Kidney (tissue), 14 donors: ENCODE results near the gene PPP1R12B. TPM values are rescaled to one million over a fixed set of nuclear protein-coding genes. Genes with fewer than 3 reads are reported as not detected.

Experiments used
- DNase-seq, 5 donors: peaks; one replicate each; pipeline ENCODE4 v3.0.0-alpha.2; 2013 to 2020
- FAIRE-seq: peaks from 2 replicates; lab custom pipeline; 2012; peaks lifted over from hg19 to GRCh38; lab: Jason Lieb, UNC
- H3K27ac ChIP-seq, 2 donors: one replicate each; pipeline ENCODE4 v1.7.0; 2013; ENCODE audit warnings: low read depth in 2 of 2, low read length in 2 of 2, inconsistent platforms in 1 of 2
- H3K27me3 ChIP-seq: one replicate; pipeline ENCODE4 v1.7.1; 2013; ENCODE audit warnings: low read length, inconsistent platforms; ENCODE audit not compliant: control insufficient read depth, insufficient read depth
- H3K36me3 ChIP-seq, 3 donors: one replicate each; pipeline versions ENCODE4 v1.7.0 to v1.7.1; 2013; ENCODE audit warnings: low read length in 3 of 3, control low read depth in 1 of 3, inconsistent platforms in 1 of 3; ENCODE audit not compliant: insufficient read depth in 3 of 3, control insufficient read depth in 2 of 3
- H3K4me1 ChIP-seq, 3 donors: one replicate each; pipeline versions ENCODE4 v1.7.0 to v1.7.1; 2013; ENCODE audit warnings: low read length in 3 of 3, inconsistent platforms in 1 of 3, low read depth in 1 of 3; ENCODE audit not compliant: control insufficient read depth in 2 of 3, insufficient read depth in 2 of 3
- H3K4me3 ChIP-seq, 3 donors: one replicate each; pipeline versions ENCODE4 v1.7.0 to v1.8.1; 2013; ENCODE audit warnings: low read length in 3 of 3, control low read depth in 1 of 3, inconsistent platforms in 1 of 3
- H3K9ac ChIP-seq, 3 donors: one replicate each; pipeline versions ENCODE4 v1.7.0 to v1.7.1; 2013; ENCODE audit warnings: low read length in 3 of 3, control low read depth in 1 of 3, inconsistent platforms in 1 of 3
- H3K9me3 ChIP-seq, 3 donors: one replicate each; pipeline versions ENCODE4 v1.7.0 to v1.7.1; 2013; ENCODE audit warnings: low read length in 3 of 3, control low read depth in 1 of 3, inconsistent platforms in 1 of 3; ENCODE audit not compliant: control insufficient read depth in 2 of 3, insufficient read depth in 1 of 3
- CTCF ChIP-seq: IDR thresholded peaks from 3 replicates; pipeline ENCODE4 v1.5.1; 2012; ENCODE audit warnings: mild to moderate bottlenecking, moderate library complexity, borderline replicate concordance; ENCODE audit not compliant: insufficient read depth; ENCODE audit errors: extremely low read depth
- intact Hi-C: fragments of 100-400 bp; cut with DNase I; formaldehyde crosslinking; loops from one replicate; pipeline ENCODE4 v1.11.1; 2022
- polyA plus RNA-seq: library from polyadenylated mRNA; stranded (reverse); fragments of 350-450 nt; fragmentation: Illumina TruSeq; extraction: RNeasy Lipid Tissue Mini Kit (QIAGEN cat#74804); gene quantifications from one replicate; pipeline ENCODE4 v1.2.3, GENCODE V29; 2014; ENCODE audit warnings: low read depth, low replicate concordance; ENCODE audit not compliant: insufficient read depth
- total RNA-seq: library from RNA; stranded (reverse); fragmentation: NEBNext Ultra II Directional; extraction: Animal tissue kit (Norgen Biotek cat#: 25700); gene quantifications from one replicate; pipeline ENCODE4 v1.2.1, GENCODE V29; 2021
- donor health status: control.
- donor health status: control.
- donor health status: control.
- donor health status: control.
- donor health status: control.
- donor health status: DM: yes; HTN: yes; CAD: no.
- donor health status: Normal renal cell carcinoma (clear cell type).

Gene PPP1R12B
- total and polyA plus RNA-seq, 2 donors from 2014 or later, result 5.7 to 40.0 TPM

GRCh38 chr1:202320081-202320405 lies 28.5 kb upstream of the PPP1R12B start:
- no peaks in the 10 kb centered on the region for H3K36me3 ChIP-seq
- no peak overlapping the region for H3K9ac ChIP-seq
- no peak for TF ChIP-seq CTCF
- DNase-seq, result no peak
- no peaks in the 10 kb centered on the region for H3K4me1 ChIP-seq
- intact Hi-C loops, result no loop called here
- FAIRE-seq, result no peak
- no peaks in the 10 kb centered on the region for H3K9me3 ChIP-seq
- H3K27ac ChIP-seq, result no peak overlapping the region
- H3K4me3 ChIP-seq, result no peak overlapping the region
- H3K27me3 ChIP-seq, result no peaks in the 10 kb centered on the region

GRCh38 chr1:202323731-202324130 lies 24.8 kb upstream of the PPP1R12B start:
- no peak for DNase-seq
- Histone ChIP-seq H3K27ac (no peak overlapping the region), H3K9me3 (no peaks in the 10 kb centered on the region), H3K4me3 (no peak overlapping the region), H3K36me3 (no peaks in the 10 kb centered on the region), H3K9ac (no peak overlapping the region), H3K4me1 (no peaks in the 10 kb centered on the region), H3K27me3 (no peaks in the 10 kb centered on the region)
- no peak for TF ChIP-seq CTCF
- intact Hi-C loops, result no loop called here
- FAIRE-seq, result no peak

GRCh38 chr1:202324646-202325045 lies 23.9 kb upstream of the PPP1R12B start:
- H3K9me3 ChIP-seq, result no peaks in the 10 kb centered on the region
- H3K27me3 ChIP-seq, result no peaks in the 10 kb centered on the region
- FAIRE-seq (no peak), DNase-seq (no peak)
- H3K27ac ChIP-seq, result no peak overlapping the region
- intact Hi-C loops, result no loop called here
- no peaks in the 10 kb centered on the region for H3K4me1 ChIP-seq
- no peaks in the 10 kb centered on the region for H3K36me3 ChIP-seq
- TF ChIP-seq CTCF, result no peak
- H3K4me3 ChIP-seq, result no peak overlapping the region
- no peak overlapping the region for H3K9ac ChIP-seq

- no peak overlapping the region for H3K9ac ChIP-seq
- H3K36me3 ChIP-seq, result no peaks in the 10 kb centered on the region
- H3K27me3 ChIP-seq, result no peaks in the 10 kb centered on the region
- H3K9me3 ChIP-seq, result no peaks in the 10 kb centered on the region
- TF ChIP-seq CTCF, result no peak
- no peak overlapping the region for H3K27ac ChIP-seq
- no peak for DNase-seq
- no peak for FAIRE-seq
- H3K4me3 ChIP-seq, result no peak overlapping the region
- intact Hi-C loops, result no loop called here
- no peaks in the 10 kb centered on the region for H3K4me1 ChIP-seq
These were observed 18.6 kb upstream of the PPP1R12B start for GRCh38 chr1:202329891-202330290.
